H1 (cell line): Measurements from ENCODE around the gene OGFOD2. TPM values are rescaled to one million over a fixed set of nuclear protein-coding genes. Genes with fewer than 3 reads are reported as not detected.

ENCODE experiments used
- CTCF ChIA-PET: fragments of 300-600 bp; sonication (Branson Sonifier 250); formaldehyde crosslinking; loops from one replicate; lab custom pipeline; 2021; ENCODE audit not compliant: partially characterized antibody; lab: Charles Lee
- POLR2A ChIA-PET: fragments of 300-600 bp; sonication (Branson Sonifier 250); formaldehyde crosslinking; loops from one replicate; lab custom pipeline; 2021; ENCODE audit warnings: inconsistent platforms; ENCODE audit not compliant: partially characterized antibody; lab: Charles Lee
- DNase-seq, 2 experiments: peaks; one replicate each; pipeline versions ENCODE4 v3.0.0 to v3.0.0-alpha.2; 2010 to 2022; ENCODE audit warnings: low spot score in 2 of 2, low read depth in 1 of 2, mixed read lengths in 1 of 2
- FAIRE-seq: peaks from 2 replicates; lab custom pipeline; 2011; peaks lifted over from hg19 to GRCh38; lab: Jason Lieb, UNC
- H2AFZ ChIP-seq: 2 replicates; pipeline ENCODE4 v1.8.1; 2012; ENCODE audit warnings: low read length, inconsistent platforms
- H2AK5ac ChIP-seq: 2 replicates; pipeline ENCODE4 v1.6.1; 2013; ENCODE audit warnings: low read depth, low read length
- H2BK120ac ChIP-seq: replicated peaks from 2 replicates; pipeline ENCODE3; 2013; ENCODE audit warnings: low read depth, low read length, inconsistent platforms
- H2BK12ac ChIP-seq: 2 replicates; pipeline ENCODE4 v1.6.1; 2013; ENCODE audit warnings: low read depth, low read length
- H2BK15ac ChIP-seq: 2 replicates; pipeline ENCODE4 v1.6.1; 2013; ENCODE audit warnings: low read length
- H2BK20ac ChIP-seq: 2 replicates; pipeline ENCODE4 v1.6.1; 2013; ENCODE audit warnings: low read length
- H2BK5ac ChIP-seq: 2 replicates; pipeline ENCODE4 v1.6.1; 2013; ENCODE audit warnings: low read depth, low read length
- H3K14ac ChIP-seq: 2 replicates; pipeline ENCODE4 v1.6.1; 2013; ENCODE audit warnings: inconsistent platforms; ENCODE audit not compliant: insufficient read length
- H3K18ac ChIP-seq: 2 replicates; pipeline ENCODE4 v1.6.1; 2013; ENCODE audit warnings: low read length; ENCODE audit errors: extremely low read depth
- H3K23ac ChIP-seq: 2 replicates; pipeline ENCODE4 v1.6.1; 2013; ENCODE audit warnings: inconsistent platforms; ENCODE audit not compliant: insufficient read length
- H3K23me2 ChIP-seq: 2 replicates; pipeline ENCODE4 v1.6.1; 2013; ENCODE audit warnings: low read depth, low read length
- H3K27ac ChIP-seq: 2 replicates; pipeline ENCODE4 v1.6.1; 2011; ENCODE audit warnings: low read depth, low read length, inconsistent platforms
- H3K27me3 ChIP-seq, 4 experiments: replicated peaks in 1 of 4; 1 replicate in 1 of 4; 2 replicates in 3 of 4; pipeline versions ENCODE4 v1.6.1 to v1.8.1; 2011 to 2013; ENCODE audit warnings: low read length in 3 of 4, mild to moderate bottlenecking in 3 of 4, inconsistent platforms in 2 of 4, mixed read lengths in 2 of 4, moderate library complexity in 1 of 4; ENCODE audit not compliant: control insufficient read depth in 3 of 4, insufficient read depth in 3 of 4; ENCODE audit errors: extremely low read depth in 1 of 4
- H3K36me3 ChIP-seq, 4 experiments: 2 replicates each; pipeline versions ENCODE4 v1.6.1 to v1.8.1; 2011 to 2013; ENCODE audit warnings: mild to moderate bottlenecking in 4 of 4, low read length in 3 of 4, moderate library complexity in 2 of 4, control low read depth in 1 of 4, inconsistent platforms in 1 of 4; ENCODE audit not compliant: insufficient read depth in 4 of 4, control insufficient read depth in 2 of 4
- H3K4ac ChIP-seq: replicated peaks from 2 replicates; pipeline ENCODE3; 2013; ENCODE audit warnings: low read length, low read depth, mixed read lengths, inconsistent platforms; ENCODE audit not compliant: insufficient read length
- H3K4me1 ChIP-seq, 4 experiments: replicated peaks in 1 of 4; 1 replicate in 1 of 4; 2 replicates in 3 of 4; pipeline versions ENCODE4 v1.6.1 to v1.8.1; 2011 to 2013; ENCODE audit warnings: low read length in 3 of 4, inconsistent platforms in 2 of 4, mixed read lengths in 1 of 4; ENCODE audit not compliant: insufficient read depth in 4 of 4, control insufficient read depth in 3 of 4
- H3K4me2 ChIP-seq, 2 experiments: 2 replicates each; pipeline versions ENCODE4 v1.6.1 to v1.8.1; 2011 to 2013; ENCODE audit warnings: low read depth in 2 of 2, low read length in 2 of 2, control low read depth in 1 of 2, inconsistent platforms in 1 of 2, mild to moderate bottlenecking in 1 of 2; ENCODE audit not compliant: insufficient read depth in 1 of 2
- H3K4me3 ChIP-seq, 4 experiments: fragments of 200-600, 300-600 bp in 1 of 4; sonication (generic), shearing (Covaris generic), sonication (Bioruptor Twin) in 1 of 4; 2 replicates each; pipeline versions ENCODE4 v1.5.1 to v1.8.1; 2011 to 2016; ENCODE audit warnings: low read length in 4 of 4, low read depth in 3 of 4, control low read depth in 2 of 4, inconsistent platforms in 2 of 4, mild to moderate bottlenecking in 2 of 4, mixed read lengths in 1 of 4, moderate library complexity in 1 of 4; ENCODE audit not compliant: insufficient read depth in 2 of 4; ENCODE audit errors: extremely low read depth in 1 of 4
- H3K56ac ChIP-seq: replicated peaks from 2 replicates; pipeline ENCODE3; 2013; ENCODE audit warnings: low read depth, mild to moderate bottlenecking, mixed read lengths, low read length, inconsistent platforms; ENCODE audit not compliant: insufficient read length
- H3K79me1 ChIP-seq: 2 replicates; pipeline ENCODE4 v1.6.1; 2013; ENCODE audit warnings: low read depth, low read length, control low read depth
- H3K79me2 ChIP-seq, 2 experiments: 2 replicates each; pipeline versions ENCODE4 v1.6.1 to v1.8.1; 2012 to 2013; ENCODE audit warnings: low read length in 2 of 2, mild to moderate bottlenecking in 2 of 2, inconsistent platforms in 1 of 2; ENCODE audit not compliant: insufficient read depth in 2 of 2, control insufficient read depth in 1 of 2
- H3K9ac ChIP-seq, 4 experiments: replicated peaks in 1 of 4; 1 replicate in 1 of 4; 2 replicates in 3 of 4; pipeline versions ENCODE4 v1.6.1 to v1.8.1; 2011 to 2013; ENCODE audit warnings: low read depth in 3 of 4, low read length in 3 of 4, control low read depth in 2 of 4, mild to moderate bottlenecking in 2 of 4, moderate library complexity in 2 of 4, inconsistent platforms in 1 of 4; ENCODE audit errors: extremely low read depth in 1 of 4
- H3K9me3 ChIP-seq, 2 experiments: 2 replicates each; pipeline versions ENCODE4 v1.6.1 to v1.8.1; 2012 to 2013; ENCODE audit warnings: mild to moderate bottlenecking in 2 of 2, moderate library complexity in 2 of 2, control low read depth in 1 of 2, inconsistent platforms in 1 of 2, low read depth in 1 of 2, low read length in 1 of 2, mixed read lengths in 1 of 2; ENCODE audit not compliant: insufficient read depth in 2 of 2
- H4K20me1 ChIP-seq, 2 experiments: replicated peaks in 1 of 2; 2 replicates each; pipeline versions ENCODE3 to v1.8.1; 2011 to 2013; ENCODE audit warnings: inconsistent platforms in 2 of 2, low read length in 2 of 2, mild to moderate bottlenecking in 1 of 2; ENCODE audit not compliant: insufficient read depth in 2 of 2, control insufficient read depth in 1 of 2
- H4K5ac ChIP-seq: 2 replicates; pipeline ENCODE4 v1.6.1; 2013; ENCODE audit warnings: low read length, low read depth, mixed read lengths, inconsistent platforms; ENCODE audit not compliant: insufficient read length
- H4K8ac ChIP-seq: 2 replicates; pipeline ENCODE4 v1.8.0; 2013; ENCODE audit warnings: mild to moderate bottlenecking, moderate library complexity, low read length, inconsistent platforms; ENCODE audit not compliant: insufficient read depth; ENCODE audit errors: extremely low read depth
- H4K91ac ChIP-seq: replicated peaks from 2 replicates; pipeline ENCODE3; 2013; ENCODE audit warnings: low read length, mixed read lengths, inconsistent platforms; ENCODE audit not compliant: insufficient read length
- BACH1 ChIP-seq: IDR thresholded peaks from 2 replicates; pipeline ENCODE4 v1.6.1; 2012; ENCODE audit warnings: low read length, improper control_type of control experiment
- CBX8 ChIP-seq: fragments of 300-800, 300-1000 bp; sonication (generic); IDR thresholded peaks from 2 replicates; pipeline ENCODE4 v1.7.1; 2016; ENCODE audit warnings: low read depth, low read length, borderline replicate concordance
- CTBP2 ChIP-seq: IDR thresholded peaks from 2 replicates; pipeline ENCODE4 v1.7.0; 2011; ENCODE audit warnings: borderline replicate concordance, mild to moderate bottlenecking, moderate library complexity, mixed read lengths, low read length; ENCODE audit not compliant: insufficient read depth, insufficient read length
- EP300 ChIP-seq, 2 experiments: IDR thresholded peaks; 1 replicate in 1 of 2; 2 replicates in 1 of 2; pipeline ENCODE4 v1.6.1; 2011 to 2012; ENCODE audit warnings: low read depth in 2 of 2, low read length in 2 of 2, mild to moderate bottlenecking in 2 of 2, borderline replicate concordance in 1 of 2, inconsistent platforms in 1 of 2, moderate library complexity in 1 of 2
- FOSL1 ChIP-seq: IDR thresholded peaks from 2 replicates; pipeline ENCODE4 v1.6.1; 2011; ENCODE audit warnings: mild to moderate bottlenecking, low read depth, low read length, moderate library complexity; ENCODE audit not compliant: insufficient read depth
- GABPA ChIP-seq: IDR thresholded peaks from 2 replicates; pipeline ENCODE4 v1.6.1; 2011; ENCODE audit warnings: mild to moderate bottlenecking, low read length, moderate library complexity, borderline replicate concordance; ENCODE audit not compliant: insufficient read depth
- HDAC2 ChIP-seq, 2 experiments: fragments of 300-600 bp in 1 of 2; sonication (generic) in 1 of 2; IDR thresholded peaks; 2 replicates each; pipeline ENCODE4 v1.6.1; 2011 to 2012; ENCODE audit warnings: low read depth in 2 of 2, low read length in 2 of 2, mild to moderate bottlenecking in 2 of 2, moderate library complexity in 2 of 2, borderline replicate concordance in 1 of 2, inconsistent platforms in 1 of 2
- MAFK ChIP-seq: IDR thresholded peaks from 2 replicates; pipeline ENCODE4 v1.6.1; 2012; ENCODE audit warnings: low read depth, mild to moderate bottlenecking, improper control_type of control experiment, low read length
- RXRA ChIP-seq: IDR thresholded peaks from 2 replicates; pipeline ENCODE4 v1.6.1; 2011; ENCODE audit warnings: low read depth, mild to moderate bottlenecking, low read length, moderate library complexity; ENCODE audit not compliant: insufficient read depth
- SP1 ChIP-seq: IDR thresholded peaks from 2 replicates; pipeline ENCODE4 v1.6.1; 2011; ENCODE audit warnings: low read depth, low read length
- SP4 ChIP-seq: IDR thresholded peaks from 2 replicates; pipeline ENCODE4 v1.6.1; 2012; ENCODE audit warnings: low read length, inconsistent platforms
- TAF7 ChIP-seq: optimal IDR thresholded peaks from 2 replicates; pipeline ENCODE3; 2011; ENCODE audit warnings: low read depth, mild to moderate bottlenecking, inconsistent platforms, low read length, moderate library complexity, borderline replicate concordance
- TBP ChIP-seq: IDR thresholded peaks from 2 replicates; pipeline ENCODE4 v1.6.1; 2011; ENCODE audit warnings: low read depth, low read length, improper control_type of control experiment
- WGBS, 2 experiments: shearing (Covaris generic) in 1 of 2; methylation state at CpG; one replicate each; pipeline versions ENCODE4 v1.1.6 to v1.1.7; 2013 to 2015; ENCODE audit warnings: low lambda C conversion rate in 2 of 2, mixed read lengths in 2 of 2, inconsistent platforms in 1 of 2, low coverage in 1 of 2, missing lambda C conversion rate in 1 of 2; ENCODE audit not compliant: insufficient replicate concordance in 2 of 2, insufficient coverage in 1 of 2, insufficient read length in 1 of 2; ENCODE audit errors: extremely low coverage in 1 of 2, missing lambda C conversion rate in 1 of 2; 5-methylcytosine and 5-hydroxymethylcytosine counted together
- polyA plus RNA-seq, 7 experiments: library from polyadenylated mRNA; depleted of rRNA in 3 of 7; stranded (reverse) in 5 of 7; unstranded in 2 of 7; fragments of >200 nt in 5 of 7; fragments of 200-250 nt in 2 of 7; gene quantifications; 1 replicate in 5 of 7; 2 replicates in 1 of 7; 4 replicates in 1 of 7; pipeline versions ENCODE4 v1.2.1 to v1.2.3, GENCODE V29; 2011 to 2013; ENCODE audit warnings: missing spikeins in 2 of 7, mixed read lengths in 2 of 7
- total RNA-seq: library from RNA; stranded (reverse); fragmentation: NEBNext Ultra II Directional; extraction: Animal tissue kit (Norgen Biotek cat#: 25700); gene quantifications from 2 replicates; pipeline ENCODE4 v1.2.1, GENCODE V29; 2021

The OGFOD2 gene
- total and polyA plus RNA-seq, 2 of the 8 experiments (the other 6 are each of a cell fraction or from before 2014, with no cell fraction given): 17.3 to 20.3 TPM

DNA sequence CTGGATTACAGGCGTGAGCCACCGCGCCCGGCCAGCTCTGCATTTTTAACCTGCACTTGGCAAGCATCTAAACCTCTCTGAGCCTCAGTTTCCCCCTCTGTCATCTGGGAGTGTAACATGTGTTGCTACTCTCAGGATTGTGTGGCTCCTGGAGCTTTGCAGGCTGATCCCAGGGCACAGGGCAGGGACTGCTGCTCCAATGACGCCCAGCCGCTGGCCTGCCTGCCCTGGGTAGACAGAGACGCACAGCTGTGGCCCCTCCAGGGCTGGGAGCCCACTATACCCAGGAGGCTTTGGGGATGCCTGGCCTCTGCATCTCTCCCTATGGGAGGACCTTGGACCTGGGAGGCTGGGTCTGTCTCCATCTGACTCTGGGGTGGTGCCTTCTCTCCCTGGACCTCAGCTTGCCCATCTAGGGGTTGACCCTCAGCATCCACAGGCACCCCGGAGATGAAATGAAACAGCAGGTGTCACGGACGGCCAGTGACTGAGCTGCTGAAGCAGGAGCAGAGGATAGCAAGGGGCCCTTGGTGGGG is 19.2 kb downstream of the OGFOD2 start:
- Histone ChIP-seq H3K56ac (no peak overlapping the region), H3K79me2 (no peaks in the 10 kb centered on the region), H3K27me3 (no peaks in the 10 kb centered on the region), H3K9me3 (no peaks in the 10 kb centered on the region), H4K5ac (no peak overlapping the region), H2BK120ac (no peak overlapping the region), H3K18ac (no peak overlapping the region), H2AK5ac (no peak overlapping the region), H2BK20ac (no peak overlapping the region), H3K23me2 (no peaks in the 10 kb centered on the region), H3K4ac (no peak overlapping the region), H2BK15ac (no peak overlapping the region), H3K27ac (no peak overlapping the region), H4K8ac (peak overlapping the region; percentile 25; the same call in 1 of the 2 replicates), H4K20me1 (no peaks in the 10 kb centered on the region), H3K79me1 (no peaks in the 10 kb centered on the region), H3K36me3 (no peaks in the 10 kb centered on the region), H3K4me3 (no peak overlapping the region), H3K14ac (no peak overlapping the region), H3K23ac (no peak overlapping the region), H3K9ac (no peak overlapping the region), H3K4me2 (no peak overlapping the region), H2AFZ (no peak overlapping the region), H3K4me1 (no peaks in the 10 kb centered on the region; a peak in 2 of 7 replicates), H4K91ac (no peak overlapping the region), H2BK12ac (no peak overlapping the region), H2BK5ac (no peak overlapping the region)
- DNase-seq (no peak), FAIRE-seq (no peak)
- CTCF ChIA-PET: interaction anchor here (0.7 to 2.4 kb wide), 5 partner anchors 9 to 244 kb away, joined by 3 to 7 read pairs (median 4); no protein-coding TSS in a partner anchor
- 96% methylated on average over 10 of the region's 10 CpGs; no CpG with 5 or more reads in 1 of the 2 experiments for WGBS, 2 experiments
- POLR2A ChIA-PET: interaction anchor here (0.9 to 3.5 kb wide), 4 partner anchors 10 to 69 kb away, joined by 3 to 15 read pairs (median 3); partner anchors contain the start of genes ARL6IP4 and OGFOD2
- TF ChIP-seq HDAC2 (IDR thresholded peaks at IDR 0.05; ENCODE audit: borderline replicate concordance in 1 of 2, low read depth in 2 of 2, low read length in 2 of 2): no peak
- TF ChIP-seq TBP: no peak
- no peak for TF ChIP-seq TAF7
- no peak for TF ChIP-seq SP1
- TF ChIP-seq MAFK: no peak
- no peak for TF ChIP-seq RXRA
- no peak for TF ChIP-seq GABPA
- no peak for TF ChIP-seq FOSL1
- TF ChIP-seq EP300 (IDR thresholded peaks at IDR 0.05; ENCODE audit: borderline replicate concordance in 1 of 2, low read depth in 2 of 2, low read length in 2 of 2): no peak
- no peak for TF ChIP-seq CBX8
- TF ChIP-seq BACH1: no peak
- no peak for TF ChIP-seq SP4
- no peak for TF ChIP-seq CTBP2
